ENCODE results near the gene CYFIP2.

Gene CYFIP2

GRCh38 chr5:157258450-157258849 is 7.5 kb upstream of the CYFIP2 start:
- no peak for DNase-seq (ENCODE audit: low read depth)

- no peak for DNase-seq (ENCODE audit: low read depth)
Observed at GRCh38 chr5:157259699-157260098, 6.2 kb upstream of the CYFIP2 start.

- no peak for DNase-seq (ENCODE audit: low read depth)
Observed at GRCh38 chr5:157263496-157264090, 2.3 kb upstream of the CYFIP2 start.

- DNase-seq (ENCODE audit: low read depth) = no peak
Observed at GRCh38 chr5:157266286-157267007, 524 bp downstream of the CYFIP2 start.

- no peak for DNase-seq (ENCODE audit: low read depth)
Observed at GRCh38 chr5:157267025-157267424, 1.1 kb downstream of the CYFIP2 start.

- no peak for DNase-seq (ENCODE audit: low read depth)
Observed at GRCh38 chr5:157267761-157268480, 2.0 kb downstream of the CYFIP2 start.

- DNase-seq (ENCODE audit: low read depth) = no peak
Observed at GRCh38 chr5:157269165-157269671, 3.3 kb downstream of the CYFIP2 start.

- no peak for DNase-seq (ENCODE audit: low read depth)
Observed at GRCh38 chr5:157269761-157270272, 3.9 kb downstream of the CYFIP2 start.

- DNase-seq (ENCODE audit: low read depth) = no peak
Observed at GRCh38 chr5:157270771-157271170, 4.8 kb downstream of the CYFIP2 start.

GRCh38 chr5:157271740-157272271 is 5.9 kb downstream of the CYFIP2 start:
- DNase-seq (ENCODE audit: low read depth) = peak; percentile 67

GRCh38 chr5:157273131-157273556 is 7.2 kb downstream of the CYFIP2 start:
- DNase-seq (ENCODE audit: low read depth) = no peak

- DNase-seq (ENCODE audit: low read depth) = no peak
Observed at GRCh38 chr5:157275403-157275802, 9.5 kb downstream of the CYFIP2 start.

GRCh38 chr5:157278319-157279037 is 12.6 kb downstream of the CYFIP2 start:
- DNase-seq (ENCODE audit: low read depth) = no peak

GRCh38 chr5:157279605-157280239 is 13.8 kb downstream of the CYFIP2 start:
- no peak for DNase-seq (ENCODE audit: low read depth)

- no peak for DNase-seq (ENCODE audit: low read depth)
Observed at GRCh38 chr5:157280927-157281326, 15.0 kb downstream of the CYFIP2 start.

- DNase-seq (ENCODE audit: low read depth) = no peak
Observed at GRCh38 chr5:157282150-157282549, 16.2 kb downstream of the CYFIP2 start.

GRCh38 chr5:157283434-157283833 is 17.5 kb downstream of the CYFIP2 start:
- DNase-seq (ENCODE audit: low read depth) = no peak

GRCh38 chr5:157284458-157285212 is 18.7 kb downstream of the CYFIP2 start:
- no peak for DNase-seq (ENCODE audit: low read depth)

- DNase-seq (ENCODE audit: low read depth) = no peak
Observed at GRCh38 chr5:157285310-157286035, 19.6 kb downstream of the CYFIP2 start.

GRCh38 chr5:157286761-157287211 is 20.9 kb downstream of the CYFIP2 start:
- DNase-seq (ENCODE audit: low read depth) = no peak
